Activated CD8-positive, alpha-beta memory T cell treated with anti-CD3 and anti-CD28 coated beads, Interleukin-2, amount 50 U/mL, for 24 hours (primary cell): ENCODE measurements around the gene SYN1.

Experiments used
- DNase-seq: peaks from one replicate; pipeline ENCODE4 v3.0.0-alpha.2; 2020; ENCODE audit errors: extremely low read depth

SYN1 gene

DNA sequence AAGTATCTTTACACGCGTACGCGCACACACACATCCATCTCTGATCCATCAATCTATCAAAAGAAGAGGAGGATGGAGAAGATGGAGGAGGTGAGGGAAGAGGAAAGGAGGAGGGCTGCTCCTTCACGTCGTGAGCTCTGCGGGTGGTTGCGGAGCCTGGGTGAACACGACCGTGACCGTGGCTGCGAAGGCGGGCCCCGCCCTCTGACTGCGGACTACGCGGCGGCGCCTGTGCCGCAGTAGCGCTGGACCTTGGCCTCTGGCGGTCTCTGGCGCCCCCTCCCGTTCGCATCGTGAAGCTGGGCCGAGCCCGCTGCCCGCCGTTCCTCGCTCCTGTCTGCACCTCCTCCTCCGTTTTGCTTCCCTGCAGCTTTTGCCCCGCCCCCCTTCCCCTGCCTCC is 96.4 kb downstream of the SYN1 start:
- DNase-seq, result peak; percentile 40
